ENCODE measurements around the gene SFXN5.

SFXN5 gene

DNA sequence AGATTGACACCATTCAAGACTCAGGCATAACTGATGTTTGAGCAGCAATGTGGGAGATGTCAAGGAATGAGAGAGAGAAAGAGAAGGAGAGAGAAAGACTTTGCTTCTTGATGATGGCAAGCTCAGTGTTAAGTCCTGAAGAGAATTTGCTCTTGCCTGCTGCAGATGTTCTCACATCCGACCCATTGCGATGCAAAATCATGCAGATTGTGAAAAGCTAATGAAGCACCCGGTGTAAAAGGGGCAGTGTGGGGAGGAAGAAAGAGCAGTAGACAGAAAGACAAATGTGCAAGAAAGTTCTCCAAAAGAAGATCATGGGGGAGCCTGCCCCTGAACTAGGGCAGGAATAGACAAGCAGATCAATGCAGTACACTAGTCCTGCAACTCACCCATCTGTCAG is 96.5 kb downstream of the SFXN5 start:
- no peak for DNase-seq (ENCODE audit: low read depth)

DNA sequence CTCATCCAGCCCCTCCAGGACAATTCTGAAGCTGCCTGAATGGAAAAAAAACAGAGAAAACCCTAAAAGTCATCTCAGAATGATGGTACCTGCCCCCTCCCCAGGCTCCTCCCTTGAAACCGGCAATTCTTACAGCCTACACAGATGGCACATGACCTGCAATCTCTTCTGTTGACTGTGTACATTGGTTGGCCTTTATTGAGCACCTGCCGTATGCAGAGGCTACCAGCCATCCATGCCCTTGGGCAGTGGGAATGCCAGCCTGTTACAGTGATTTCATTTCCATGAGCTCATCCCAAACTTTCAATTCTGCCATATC is 97.1 kb downstream of the SFXN5 start:
- DNase-seq (ENCODE audit: low read depth), result no peak

DNA sequence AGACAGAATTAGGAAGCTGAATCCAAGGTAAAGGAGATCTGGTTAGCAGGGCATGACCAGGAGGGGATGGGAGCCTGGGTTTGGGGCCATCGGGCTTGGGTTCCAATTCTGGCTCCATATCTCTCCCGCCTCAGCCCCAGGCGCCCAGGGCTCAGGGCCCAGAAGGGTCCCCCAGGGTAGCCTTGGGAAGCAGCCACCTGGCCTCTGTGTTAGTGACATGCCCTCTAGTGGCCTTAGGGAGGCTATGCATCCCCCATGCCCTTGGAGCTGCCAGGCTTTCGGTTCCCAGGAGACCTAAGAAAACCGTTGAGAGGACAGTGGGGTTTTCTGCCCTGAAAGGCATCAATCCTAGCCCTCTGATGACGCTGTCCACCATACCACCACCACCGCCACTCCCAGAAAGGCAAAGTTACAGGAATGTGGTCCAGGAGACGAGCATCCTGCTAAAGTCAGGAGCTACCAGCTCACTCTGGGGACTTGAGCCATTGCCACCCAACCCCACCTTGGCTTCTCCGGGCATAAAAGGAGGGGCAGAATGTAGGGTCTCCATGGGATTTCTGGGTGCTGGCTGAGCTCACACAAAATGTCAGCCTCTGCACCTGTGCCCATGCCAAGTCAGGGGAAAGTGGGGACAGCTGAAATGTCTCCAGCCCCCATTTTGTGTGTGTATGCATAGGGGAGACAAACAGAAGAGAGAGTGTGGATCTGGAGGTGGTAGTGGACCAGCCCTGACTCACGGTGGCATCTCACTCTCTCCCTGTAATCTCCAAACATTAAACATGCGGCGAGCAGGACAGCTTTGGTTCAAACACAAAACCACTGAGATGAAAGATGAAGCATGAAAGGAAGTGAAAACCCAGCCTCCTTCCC is 97.7 kb downstream of the SFXN5 start:
- DNase-seq (ENCODE audit: low read depth), result no peak

DNA sequence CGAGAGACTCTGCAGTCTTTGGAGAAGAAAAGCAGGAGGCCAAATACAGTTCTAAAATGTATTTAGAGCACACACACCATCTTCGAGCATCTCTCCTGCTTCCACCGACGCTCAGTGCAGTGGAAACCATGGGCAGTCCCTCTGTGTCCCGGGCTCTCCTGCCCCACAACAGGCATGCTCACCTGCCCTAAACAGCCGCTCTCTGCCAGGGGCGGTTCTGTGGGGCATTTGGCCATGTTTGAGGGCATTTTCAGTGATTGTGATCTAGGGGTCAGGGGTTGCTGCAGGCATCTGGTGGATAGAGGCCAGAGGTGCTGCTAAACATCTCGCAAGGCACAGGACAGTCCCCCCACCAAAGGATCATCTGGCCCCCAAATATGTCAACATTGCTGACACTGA is 98.4 kb downstream of the SFXN5 start:
- DNase-seq (ENCODE audit: low read depth), result no peak

DNA sequence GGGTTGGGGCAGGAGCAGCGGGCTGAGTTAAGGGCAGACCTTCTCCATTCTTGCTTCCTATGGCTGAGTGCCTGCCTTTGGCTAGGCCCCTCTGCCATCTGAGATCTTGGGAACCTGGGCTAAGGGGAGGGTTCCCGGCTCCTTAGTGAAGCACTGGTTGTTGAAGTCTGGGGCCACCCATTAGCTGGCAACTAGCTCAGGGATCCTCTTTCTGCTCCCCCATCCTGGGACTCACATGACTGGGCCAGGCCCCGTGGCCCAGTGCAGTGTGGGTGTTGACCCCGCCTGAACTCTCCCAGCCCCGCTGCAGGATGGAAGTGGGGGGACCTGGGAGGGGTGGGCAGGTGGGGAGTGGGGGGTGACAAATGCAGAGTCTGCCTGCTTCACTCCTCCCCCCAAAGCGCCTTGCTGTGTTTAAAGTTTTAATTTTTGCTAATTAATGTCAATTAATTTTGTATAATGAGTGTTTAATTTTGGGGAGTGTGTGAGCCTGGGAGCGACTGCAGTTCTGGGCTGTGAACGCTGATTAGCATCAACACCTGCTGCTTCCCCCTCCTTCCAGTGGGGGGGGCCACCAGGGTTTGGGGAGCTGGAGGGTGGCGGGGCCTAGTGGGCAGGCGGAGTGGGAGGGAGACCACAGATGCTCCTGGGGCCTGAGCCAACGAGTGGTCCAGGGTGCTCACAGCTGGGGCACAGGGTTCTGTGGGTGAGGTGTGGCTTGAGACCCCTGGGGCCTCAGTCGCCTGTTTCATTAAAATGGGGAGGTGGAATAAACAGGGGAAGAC is 99.0 kb downstream of the SFXN5 start:
- DNase-seq (ENCODE audit: low read depth), result no peak

DNA sequence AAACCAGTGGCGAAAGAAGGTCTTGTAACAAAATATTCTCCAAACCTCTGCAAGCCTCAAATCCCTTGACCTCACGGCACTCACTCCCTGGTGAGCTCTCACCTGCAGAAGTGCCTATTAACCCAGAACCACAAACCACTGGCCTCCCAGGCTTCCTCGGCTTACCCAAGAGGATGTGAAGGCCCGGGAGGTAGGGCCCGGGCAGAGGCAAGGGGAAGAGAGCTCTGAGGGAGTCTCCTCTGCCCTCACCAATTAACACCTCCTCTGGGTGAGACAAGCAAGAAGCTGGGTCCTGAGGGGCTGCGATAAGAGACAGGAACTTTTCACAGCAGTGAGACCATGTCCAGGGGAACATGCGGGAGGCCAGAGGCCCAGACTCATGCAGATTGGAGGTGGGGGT is 100.5 kb downstream of the SFXN5 start:
- no peak for DNase-seq (ENCODE audit: low read depth)

DNA sequence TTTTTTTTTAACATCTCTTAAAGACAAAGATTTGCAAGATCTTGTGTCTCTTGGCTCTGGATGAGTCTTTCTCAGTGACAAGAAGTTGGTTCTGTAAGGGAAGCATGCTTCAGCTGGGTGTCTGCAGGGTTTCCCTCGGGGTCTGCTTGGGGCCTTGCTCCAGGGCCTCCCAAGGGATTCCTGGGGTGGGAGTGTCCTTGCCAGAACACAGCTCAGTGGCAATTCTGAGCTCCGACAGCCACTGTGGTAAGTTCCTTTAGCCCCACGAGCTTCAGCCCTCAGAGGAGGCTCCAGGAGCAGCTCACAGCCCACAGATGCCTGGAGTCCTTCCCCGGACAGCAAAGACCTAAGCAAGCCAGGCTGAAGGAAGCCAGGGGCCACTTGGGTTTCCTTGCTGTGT is 101.8 kb downstream of the SFXN5 start:
- DNase-seq (ENCODE audit: low read depth), result no peak

DNA sequence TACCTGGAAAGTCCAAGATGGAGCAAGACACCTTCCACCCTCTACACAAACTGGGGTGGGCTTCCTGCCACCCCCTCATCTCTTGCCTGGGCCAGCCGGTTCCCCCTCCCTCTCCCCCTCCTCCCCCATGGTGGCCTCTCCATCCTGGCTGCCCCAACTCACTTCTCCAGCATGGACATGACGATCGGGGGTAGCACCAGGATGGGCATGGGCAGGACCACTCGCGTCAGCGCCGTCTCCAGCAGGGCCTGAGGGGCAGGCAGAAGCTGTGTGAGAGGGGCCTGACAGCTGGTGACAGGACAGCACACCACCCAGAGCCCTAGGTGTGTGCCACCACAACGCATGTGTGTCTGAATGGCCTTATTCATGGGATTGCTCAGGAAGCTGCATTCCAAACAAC is 103.2 kb downstream of the SFXN5 start:
- no peak for DNase-seq (ENCODE audit: low read depth)

DNA sequence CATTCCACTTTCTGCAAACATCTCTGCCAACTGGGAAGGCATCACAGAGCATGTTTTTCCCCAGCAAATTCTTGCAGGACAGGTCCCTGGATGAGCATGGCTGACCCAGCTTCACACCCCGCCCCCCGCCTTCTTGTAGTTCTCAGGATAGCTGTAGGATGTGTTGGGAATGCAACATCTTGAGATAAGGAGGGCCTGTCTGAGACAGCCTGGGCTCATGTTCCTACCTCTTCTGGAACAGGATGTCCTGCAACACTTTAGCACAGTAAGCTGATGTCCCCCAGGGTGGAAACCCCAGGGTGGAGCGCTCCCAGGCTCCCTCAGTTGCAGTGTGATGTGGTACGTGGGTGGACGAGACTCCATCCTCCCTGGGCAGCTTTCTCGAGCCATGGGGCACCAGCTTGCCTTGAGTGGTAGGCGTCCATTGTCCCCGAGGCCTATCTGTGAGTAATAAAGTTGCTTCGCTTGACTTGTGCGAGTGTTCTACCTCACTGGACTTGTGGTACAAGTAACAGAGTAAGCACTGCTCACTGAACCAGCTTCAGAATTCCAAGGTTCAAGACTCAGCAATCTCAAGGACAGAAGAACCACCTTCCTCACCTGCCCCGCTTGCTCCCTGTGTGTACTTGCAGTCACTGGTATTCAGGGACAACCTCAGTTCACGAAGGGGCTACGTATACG is 105.6 kb downstream of the SFXN5 start:
- no peak for DNase-seq (ENCODE audit: low read depth)

DNA sequence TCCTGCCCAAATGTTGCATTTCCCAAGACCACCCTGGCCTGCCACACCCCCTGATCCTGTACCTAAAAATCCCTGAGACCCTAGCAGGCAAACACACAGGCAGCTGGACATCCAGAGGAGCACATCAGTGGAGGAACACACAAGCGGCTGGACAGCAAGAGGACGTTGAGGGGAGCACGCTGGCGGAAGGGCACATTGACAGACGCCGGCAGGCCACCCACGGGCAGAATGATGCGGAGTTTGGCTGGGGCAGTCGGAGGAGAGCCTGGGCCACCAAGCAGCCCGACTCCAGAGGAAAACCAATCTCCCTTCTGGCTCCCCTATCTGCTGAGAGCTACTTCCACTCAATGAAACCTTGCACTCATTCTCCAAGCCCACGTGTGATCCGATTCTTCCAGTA is 106.5 kb downstream of the SFXN5 start:
- DNase-seq (ENCODE audit: low read depth), result no peak

DNA sequence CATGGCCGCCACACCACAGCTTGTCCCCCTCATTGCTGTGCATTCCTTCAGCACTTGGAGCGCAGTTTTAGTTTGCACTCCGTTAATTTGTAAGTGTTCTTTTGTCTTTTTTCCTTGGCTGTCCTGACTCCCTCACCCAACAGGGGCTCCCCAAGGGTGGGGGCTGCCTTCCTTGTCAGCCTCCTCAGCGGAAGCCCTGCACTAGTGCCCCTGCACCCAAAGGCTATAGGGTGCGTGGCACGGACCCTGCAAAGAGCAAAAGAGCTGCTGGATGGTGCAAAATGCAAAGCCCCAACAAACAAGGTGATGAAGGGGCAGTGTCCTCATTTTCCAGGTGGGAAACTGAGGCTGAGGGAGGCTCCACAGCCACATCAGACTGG is 107.4 kb downstream of the SFXN5 start:
- no peak for DNase-seq (ENCODE audit: low read depth)

DNA sequence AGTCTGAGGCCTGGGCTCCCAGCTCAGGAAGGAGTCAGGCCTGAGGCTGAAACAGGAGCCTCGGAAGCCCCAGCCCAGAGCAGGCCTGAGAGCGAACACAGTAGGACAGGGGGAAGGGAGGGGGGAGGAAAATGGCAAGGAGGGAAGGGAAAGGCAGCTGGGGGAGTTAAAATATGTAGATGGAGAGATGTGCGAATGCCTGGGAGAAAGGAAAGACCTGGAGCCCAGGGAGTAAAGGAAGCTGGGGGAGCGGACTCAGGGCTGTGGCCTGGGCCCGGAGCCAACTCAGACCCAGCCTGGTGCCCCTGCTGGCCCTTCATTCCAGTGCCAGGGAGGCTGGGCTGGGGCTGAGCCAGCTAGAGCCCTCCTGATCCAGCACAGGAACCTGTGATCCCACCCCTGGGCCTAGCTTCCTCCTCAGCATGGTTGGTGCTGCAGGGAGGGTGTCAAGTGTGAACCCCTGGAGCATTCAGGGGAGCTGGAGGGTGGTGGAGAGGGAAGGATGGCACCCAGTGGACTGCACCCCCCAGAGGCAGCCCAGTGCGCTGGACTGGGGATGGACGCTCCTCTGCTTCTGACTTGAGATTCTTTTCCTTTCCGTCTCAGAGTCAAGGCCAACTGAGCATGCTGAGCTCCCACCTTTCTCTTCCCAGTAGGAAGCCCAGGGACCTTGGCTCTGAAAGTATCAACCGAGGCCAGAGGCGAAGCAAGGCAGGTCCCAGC is 107.9 kb downstream of the SFXN5 start:
- no peak for DNase-seq (ENCODE audit: low read depth)

DNA sequence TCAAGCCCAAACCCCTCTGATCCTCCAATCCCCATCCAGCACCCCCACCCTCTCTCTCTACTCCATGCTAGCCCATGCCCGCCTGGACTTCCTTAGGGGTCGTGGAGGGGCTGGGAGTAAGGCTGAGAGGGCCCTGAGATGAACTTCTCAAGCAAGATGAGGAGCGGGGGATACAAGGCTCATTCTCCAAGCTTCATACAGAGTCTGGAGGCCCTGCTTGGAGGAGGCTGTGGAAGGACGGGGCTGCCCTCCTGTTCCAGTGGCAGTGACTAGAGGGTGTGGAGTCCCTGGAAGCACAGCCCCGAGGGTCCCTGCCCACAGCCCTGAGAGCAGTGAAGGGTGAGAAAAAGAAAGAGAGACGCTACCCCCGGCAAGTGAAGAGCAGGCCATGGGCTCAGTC is 108.6 kb downstream of the SFXN5 start:
- no peak for DNase-seq (ENCODE audit: low read depth)

DNA sequence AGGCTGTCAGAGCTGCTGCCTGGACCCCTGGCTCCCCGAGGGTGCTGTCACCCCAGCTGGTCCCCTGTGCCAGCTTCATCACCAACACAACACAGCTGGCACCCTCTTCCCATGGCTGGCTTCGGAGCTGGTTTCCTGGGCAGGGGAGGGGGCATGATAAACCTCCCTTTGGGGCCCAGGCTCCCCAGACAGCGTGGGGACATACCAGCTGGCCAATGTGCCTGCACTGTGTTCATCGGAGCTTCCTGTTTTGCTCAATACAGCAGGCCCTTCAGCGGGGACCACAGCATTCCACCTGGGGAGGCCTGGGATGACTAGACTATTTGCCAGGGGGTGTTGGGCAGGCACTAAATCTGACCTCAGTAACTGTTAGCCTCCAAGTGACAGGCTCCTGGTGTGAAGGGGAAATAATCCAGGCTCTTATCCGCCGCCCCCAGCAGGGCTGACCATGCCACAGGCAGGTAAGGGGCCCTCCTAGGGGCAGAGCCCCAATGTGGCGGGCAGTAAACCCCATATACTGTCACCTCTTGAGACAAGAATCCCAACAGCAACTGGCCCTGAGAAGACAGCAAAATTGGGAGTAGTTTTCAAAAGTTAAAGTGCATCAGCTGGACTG is 109.6 kb downstream of the SFXN5 start:
- no peak for DNase-seq (ENCODE audit: low read depth)

DNA sequence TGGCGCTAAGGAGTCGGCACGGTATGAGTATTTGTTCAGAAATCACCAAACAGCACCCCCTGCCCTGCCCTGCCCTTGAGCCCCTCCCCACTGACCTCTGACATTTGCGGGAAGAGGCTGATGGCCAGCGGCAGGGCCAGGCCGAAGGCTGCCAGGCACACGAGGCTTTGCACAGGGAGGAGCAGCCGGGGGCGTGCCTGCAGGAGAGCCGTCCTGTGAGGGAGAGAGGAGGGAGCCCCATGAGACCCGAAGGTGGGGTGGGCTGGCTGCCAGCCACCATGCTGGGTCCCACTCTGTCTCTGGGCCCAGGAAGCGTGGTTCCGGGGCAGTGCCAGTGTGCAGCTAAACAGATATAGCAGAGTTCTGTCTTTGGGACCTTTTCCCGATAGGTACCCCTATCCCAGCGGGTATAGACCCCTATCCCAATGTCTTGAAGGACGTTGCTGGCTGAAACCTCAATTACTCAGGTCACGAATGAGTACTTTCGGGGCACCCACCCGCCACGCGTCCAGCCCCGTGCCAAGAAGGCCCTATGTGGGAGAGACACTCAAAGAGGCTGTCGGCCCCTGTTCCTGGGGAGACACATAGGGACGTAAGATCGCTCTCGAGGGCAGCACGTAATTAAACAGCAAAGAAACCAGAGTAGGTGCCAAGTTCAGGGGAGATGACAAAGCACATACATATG is 110.3 kb downstream of the SFXN5 start:
- no peak for DNase-seq (ENCODE audit: low read depth)

DNA sequence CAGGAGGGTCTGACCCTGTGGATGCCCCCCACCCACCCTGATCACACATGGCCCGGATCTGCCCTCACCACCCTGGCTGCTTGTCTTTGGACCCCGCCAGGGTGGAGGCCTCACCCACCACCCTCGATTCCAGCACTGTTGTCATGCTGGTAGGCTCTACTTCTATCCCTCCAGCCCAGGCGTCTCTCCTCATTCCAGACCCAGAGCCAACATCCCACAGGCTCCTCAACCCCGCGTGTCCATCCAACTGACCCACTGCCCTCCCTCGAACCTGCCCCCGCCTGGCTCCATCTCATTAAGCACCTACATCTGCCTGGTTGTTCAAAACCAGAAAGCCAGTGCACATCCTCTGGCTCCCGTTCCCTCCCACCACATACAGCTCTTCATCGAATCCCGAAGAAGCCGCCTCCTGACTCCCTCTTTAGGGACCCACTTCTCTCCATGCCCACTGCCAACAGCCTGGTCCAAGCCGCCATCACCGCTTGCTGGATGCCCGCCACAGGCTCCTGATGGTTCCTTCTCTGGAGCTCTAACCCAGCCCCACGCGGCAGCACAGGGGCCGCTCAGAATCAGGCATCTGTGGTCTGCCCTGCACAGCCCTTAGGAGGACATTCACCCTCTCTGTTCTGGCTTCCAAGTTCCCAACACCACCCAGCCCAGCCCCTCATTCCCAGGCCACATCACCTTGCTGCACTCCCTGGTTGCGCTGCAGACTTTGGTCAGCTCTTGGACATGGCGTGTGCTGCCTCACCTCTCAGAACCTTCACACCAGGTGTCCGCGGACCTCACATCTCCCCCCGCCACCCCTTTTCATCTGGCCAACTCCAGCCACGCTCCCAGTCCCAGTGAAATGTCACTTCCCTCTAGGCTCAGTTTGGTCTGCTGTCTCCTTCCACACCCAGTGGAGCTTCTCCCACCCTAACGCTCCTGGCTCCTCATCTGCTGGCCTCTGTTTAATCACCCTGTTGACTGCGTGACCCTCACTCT is 111.2 kb downstream of the SFXN5 start:
- DNase-seq (ENCODE audit: low read depth), result no peak

DNA sequence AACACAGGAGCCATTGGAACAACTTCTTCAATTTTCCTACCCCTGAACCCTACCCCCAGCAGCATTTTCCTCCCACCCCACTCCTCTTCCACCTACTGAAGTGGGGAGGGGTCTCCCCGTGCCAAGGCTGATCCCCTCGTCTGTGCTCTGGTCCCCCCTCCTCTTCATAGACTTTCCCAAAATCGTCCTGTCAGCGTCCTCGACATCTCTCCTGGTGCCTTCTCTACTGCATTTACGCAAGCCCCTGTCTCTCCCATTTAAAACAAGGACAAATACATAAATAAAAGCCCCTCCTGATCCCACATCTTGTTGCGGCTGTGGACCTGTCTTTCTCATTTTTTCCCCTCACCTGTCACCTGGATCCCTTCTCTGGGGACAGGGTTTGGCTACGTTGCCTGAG is 112.0 kb downstream of the SFXN5 start:
- DNase-seq (ENCODE audit: low read depth), result no peak

DNA sequence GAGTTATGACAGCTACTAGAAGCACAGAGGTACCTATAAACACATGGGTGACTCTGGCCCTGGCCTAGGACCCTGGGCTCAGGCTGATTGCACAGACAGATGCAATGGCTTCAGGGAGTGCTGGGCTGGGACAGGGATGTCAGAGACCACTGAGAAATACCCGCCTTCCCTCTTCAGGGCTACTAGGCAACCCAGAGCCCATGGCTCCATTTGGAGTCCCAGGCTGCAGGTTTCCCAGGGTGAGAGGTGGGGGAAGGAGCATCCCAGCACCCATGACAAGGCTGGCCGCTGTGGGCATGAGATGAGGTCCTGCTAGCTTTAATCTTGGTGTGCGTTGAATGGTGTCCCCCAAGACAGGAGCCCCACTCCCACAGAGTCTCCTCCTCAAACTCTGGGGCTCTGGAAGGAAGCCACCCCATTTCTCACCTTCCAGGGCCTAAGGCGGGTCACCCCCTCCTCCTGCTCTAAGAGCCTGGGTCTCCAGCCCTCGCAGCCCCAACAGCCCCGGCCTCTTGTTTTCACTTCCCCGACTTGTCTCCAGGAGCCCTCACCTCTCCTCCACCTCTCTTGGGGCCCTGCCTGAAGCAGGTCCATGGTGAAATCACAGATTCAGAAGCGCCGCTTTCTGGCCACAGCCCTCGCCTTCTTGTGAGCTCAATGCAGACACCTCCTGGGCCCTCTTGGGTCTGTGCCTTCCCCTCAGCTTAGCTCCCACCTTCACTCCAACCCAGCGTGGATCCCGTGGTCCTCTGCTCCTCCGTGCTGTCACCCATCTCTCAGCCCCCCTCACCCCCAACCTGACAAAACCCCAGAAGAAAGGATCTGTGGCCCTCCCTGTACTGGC is 112.7 kb downstream of the SFXN5 start:
- DNase-seq (ENCODE audit: low read depth), result no peak

DNA sequence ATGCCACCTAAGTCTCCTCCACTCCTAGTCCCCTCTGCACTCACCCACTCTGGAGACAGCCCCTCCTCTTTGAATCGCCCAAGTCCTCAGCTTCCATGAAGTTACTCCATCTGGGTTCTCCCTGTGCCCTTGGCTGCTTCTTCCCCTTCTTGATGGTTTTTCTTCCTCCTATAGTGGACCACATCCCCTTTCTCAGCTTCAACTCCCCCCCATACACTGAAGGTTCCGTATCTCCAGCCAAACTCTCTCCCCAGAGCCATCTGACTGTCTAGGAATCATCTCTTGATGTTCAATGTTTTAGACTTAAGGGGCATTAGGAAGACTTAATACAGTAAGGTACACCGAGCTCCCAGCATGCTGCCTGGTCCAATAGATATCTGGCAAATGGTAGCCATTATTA is 114.6 kb downstream of the SFXN5 start:
- no peak for DNase-seq (ENCODE audit: low read depth)

All from stimulated activated CD8-positive, alpha-beta memory T cell treated with anti-CD3 and anti-CD28 coated beads, Interleukin-15, amount 100 ng/mL, for 1 hour (primary cell).